Hematopoietic multipotent progenitor cell treated with erythropoietin and hydrocortisone succinate and interleukin-3 and kit ligand, for 6 days (in vitro differentiated cells): ENCODE data around the gene DDX11.
"Not testable (repeated sequence)": the region's sequence is repeated elsewhere in the genome, so short reads cannot be mapped to it uniquely, and the experiment has no call there.

Source experiments
- DNase-seq: peaks from one replicate; pipeline ENCODE4 v3.0.0-alpha.2; 2015

Gene DDX11

DNA sequence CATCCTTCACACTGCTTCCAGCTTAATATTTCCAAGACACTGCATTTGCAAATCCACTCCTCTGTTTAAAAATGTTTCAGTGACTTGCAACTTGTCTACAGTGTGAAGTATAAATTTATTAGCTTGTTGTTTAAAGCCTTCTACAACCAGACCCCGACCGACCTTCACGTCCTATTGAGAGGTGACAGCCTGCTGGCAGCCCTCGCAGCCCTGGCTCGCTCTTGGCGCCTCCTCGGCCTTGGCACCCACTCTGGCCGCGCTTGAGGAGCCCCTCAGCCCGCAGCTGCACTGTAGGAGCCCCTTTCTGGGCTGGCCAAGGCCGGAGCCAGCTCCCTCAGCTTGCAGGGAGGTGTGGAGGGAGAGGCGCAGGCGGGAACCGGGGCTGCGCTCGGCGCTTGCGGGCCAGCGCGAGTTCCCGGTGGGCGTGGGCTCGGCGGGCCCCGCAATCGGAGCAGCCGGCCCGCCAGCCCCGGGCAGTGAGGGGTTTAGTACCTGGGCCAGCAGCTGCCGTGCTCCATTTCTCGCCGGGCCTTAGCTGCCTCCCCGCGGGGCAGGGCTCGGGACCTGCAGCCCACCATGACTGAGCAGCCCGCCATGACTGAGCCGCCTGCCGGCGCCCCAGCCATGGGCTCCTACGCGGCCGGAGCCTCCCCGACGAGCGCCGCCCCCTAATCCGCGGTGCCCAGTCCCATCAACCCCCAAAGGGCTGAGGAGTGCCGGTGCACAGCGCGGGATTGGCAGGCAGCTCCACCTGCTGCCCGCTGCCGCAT, 2.5 kb upstream of the DDX11 start:
- not testable (repeated sequence) for DNase-seq

DNA sequence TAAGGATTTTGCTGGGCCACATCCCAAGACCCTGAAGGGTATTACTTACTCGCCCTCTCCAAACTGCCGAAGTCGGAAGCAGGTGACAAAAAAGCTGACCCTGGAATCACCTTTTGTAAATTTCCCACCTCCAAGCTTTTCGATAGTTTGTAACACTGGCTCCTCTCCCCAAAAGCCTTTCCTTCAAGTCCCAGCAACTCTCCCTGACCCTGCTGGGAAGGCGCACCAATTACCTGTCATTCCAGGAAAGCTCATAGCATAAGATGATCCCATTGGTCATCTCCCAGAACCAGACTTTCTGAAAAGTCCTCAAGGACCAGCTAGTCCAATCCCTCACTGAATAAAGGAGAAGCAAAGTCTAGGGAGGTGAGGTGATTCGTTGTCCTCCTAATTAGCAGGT, 698 bp upstream of the DDX11 start:
- not testable (repeated sequence) for DNase-seq

DNA sequence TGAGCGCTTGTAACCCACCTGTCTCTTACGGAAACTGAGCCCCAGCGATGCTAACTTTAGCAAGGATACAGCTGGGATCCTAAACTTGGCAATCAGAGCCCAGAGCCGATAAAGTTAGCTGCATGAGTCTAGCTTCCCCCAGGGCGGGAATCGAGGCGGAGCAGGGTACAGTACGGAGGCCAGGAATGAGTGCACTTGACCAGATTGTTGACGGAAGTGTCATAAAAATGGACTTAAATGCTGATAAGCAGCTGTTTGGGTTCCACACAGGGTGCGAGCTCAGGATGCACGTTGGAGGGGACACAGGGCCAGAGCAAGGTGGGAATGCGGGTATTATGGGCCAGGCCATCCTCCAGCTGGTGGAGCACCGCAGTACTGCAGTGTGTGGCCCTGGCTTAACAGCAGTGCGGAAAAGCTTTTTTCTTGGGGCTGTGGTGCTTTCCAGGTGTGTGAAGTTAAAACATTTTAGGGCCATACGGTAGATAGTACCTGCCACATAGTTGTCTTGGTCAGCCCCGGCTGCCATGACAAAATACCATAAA, 744 bp downstream of the DDX11 start:
- peak; percentile 70 for DNase-seq

DNA sequence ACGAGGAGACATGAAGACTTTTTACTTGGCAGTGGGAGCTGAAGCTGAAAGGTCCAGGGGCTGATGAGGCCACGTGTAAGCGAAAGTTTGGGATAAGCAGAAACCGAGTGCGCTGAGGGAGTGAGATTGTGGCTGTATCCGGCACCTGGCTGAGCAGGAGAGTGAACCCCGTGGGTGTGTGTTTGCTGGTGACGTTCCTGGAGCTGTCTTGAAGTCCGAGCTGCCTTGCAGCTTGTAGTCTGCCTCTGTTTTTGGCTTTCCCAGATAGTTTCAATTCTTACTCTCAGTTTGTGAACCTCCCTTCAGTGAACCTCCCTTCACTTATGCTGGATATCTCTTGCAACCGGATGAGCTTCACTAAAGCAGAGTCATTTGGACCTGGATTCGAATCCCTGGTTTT, 2.5 kb downstream of the DDX11 start:
- not testable (repeated sequence) for DNase-seq

DNA sequence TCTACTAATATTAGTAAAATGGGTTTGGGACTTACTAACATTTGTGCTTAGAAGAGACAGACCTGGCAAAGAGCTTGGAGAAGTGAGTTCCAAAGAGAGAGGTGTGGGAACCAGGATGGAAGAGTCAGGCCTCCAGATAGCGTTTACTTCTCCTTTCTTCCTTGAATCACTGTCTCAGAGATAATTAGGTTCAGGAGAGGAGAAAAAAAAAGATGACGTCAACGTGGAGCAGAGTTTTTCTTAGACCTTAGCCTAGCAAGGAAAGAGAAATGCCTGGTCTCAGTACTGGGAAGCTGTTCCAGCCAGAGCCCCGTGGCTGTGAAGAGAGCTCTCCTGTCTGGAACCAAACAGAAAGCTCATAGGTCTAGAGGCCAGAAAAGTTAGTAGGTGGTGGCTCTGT, 3.4 kb downstream of the DDX11 start:
- not testable (repeated sequence) for DNase-seq

DNA sequence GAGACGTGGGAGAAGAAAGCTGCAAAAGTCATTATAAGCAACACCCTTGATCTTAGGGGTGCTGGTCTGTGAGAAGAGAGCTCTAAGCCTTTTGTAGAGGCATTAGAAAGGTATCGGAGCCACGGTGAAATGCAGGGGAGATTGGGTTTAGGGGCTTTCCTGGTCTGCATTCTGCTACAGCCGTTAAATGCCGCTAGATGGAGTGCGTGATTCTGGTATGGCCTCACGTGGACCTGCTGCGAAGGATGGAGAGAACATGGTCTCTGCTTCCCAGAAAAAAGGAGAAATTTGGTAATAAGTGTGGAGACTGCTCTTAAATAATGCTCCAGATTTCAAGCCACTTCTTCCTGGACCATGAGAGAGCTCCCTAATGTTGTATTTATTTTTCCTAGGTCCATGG, 4.3 kb downstream of the DDX11 start:
- not testable (repeated sequence) for DNase-seq

DNA sequence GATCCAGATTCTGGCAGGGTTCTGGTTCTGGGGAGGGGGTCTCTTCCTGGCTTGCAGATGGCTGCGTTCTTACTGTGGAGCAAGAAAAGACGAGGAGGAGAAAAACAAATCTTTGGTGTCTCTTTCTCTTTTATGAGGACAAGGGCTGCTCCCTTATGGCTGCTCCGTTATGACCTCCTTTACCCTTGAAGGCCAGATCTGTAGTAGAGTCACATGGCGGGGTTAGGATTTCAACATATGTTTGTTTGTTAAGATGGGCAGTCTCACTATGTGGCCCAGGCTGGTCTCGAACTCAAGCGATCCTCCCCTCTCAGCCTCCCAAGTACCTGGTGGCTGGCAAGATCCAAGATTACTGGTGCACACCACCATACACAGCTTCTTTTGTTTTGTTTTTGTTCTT, 5.8 kb downstream of the DDX11 start:
- not testable (repeated sequence) for DNase-seq

DNA sequence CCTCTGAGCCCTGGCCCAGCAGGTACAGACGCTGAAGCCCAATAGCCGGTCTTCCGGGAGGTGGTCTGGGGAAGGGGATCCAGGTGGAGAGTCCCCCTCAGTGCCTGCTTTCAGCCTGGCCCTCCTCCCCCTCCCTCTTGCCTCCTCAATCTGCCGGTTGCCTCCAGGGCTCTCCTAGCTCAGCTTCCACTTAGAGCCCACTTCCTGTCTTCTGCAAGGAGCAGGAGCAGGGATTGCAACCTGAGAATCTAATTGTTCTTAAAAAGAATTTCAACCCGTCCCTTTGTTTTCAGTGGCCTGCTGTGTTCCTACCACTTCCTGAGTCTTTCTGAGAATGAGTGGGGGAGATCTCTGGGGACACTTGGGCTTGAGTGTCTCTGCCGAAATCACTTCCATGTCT, 6.6 kb downstream of the DDX11 start:
- not testable (repeated sequence) for DNase-seq

DNA sequence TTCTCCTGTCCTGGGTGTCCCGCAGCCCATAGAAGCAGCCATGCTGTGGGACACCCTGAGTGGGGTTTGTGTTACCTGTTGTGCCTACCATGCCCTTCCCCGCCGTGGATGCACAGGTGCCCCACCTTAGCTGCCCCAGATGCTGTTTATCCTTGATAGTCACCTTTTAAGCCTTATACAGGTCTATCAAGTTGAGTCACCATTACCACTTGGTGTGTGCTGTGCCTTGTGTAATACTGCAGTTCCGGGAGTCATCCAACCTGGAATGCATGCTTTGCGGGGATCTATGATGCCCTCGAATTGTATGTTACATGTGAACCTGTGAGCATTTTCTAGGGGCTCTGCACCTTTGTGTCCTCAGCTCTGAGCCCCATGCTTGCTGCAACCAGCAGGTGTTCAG, 7.6 kb downstream of the DDX11 start:
- DNase-seq, result not testable (repeated sequence)

DNA sequence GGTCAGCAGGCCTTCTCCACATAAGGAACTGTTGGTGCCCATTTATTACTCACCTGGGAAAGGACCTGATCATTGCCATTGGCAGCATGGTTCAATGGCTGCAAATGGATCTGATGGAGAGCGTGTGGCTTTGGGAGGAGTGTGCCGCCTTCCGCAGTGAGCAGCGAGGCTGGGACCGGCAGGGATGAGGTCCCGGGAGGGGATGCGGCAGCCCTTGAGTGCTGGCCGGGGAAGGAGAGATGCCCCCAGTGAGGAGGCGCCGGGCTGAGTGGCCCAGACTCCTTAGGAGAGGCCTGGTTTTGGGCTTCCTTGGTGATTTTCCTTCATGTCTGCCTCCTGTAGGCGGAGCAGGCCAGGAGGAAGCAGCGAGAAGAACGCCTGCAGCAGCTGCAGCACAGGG, 10.6 kb downstream of the DDX11 start:
- not testable (repeated sequence) for DNase-seq

DNA sequence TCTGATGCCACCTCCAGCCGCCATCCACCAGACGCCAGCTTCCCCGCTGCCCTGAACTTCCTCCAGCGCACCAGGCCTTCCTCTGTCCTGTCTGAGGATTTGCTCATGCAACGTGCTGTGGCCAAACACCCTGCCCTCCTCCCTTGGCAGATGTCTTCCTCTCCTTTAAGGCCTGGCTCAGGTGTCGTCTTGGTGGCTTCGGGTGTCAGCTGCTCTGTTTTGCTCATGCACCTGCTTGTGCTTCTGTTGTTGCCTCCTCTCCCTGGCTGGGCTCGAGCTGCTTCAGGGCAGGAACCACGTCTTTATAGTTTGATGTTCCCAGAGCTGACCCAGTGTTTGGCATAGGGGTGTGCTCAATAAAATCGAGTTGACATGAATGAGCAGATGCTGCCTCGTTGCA, 12.4 kb downstream of the DDX11 start:
- not testable (repeated sequence) for DNase-seq

DNA sequence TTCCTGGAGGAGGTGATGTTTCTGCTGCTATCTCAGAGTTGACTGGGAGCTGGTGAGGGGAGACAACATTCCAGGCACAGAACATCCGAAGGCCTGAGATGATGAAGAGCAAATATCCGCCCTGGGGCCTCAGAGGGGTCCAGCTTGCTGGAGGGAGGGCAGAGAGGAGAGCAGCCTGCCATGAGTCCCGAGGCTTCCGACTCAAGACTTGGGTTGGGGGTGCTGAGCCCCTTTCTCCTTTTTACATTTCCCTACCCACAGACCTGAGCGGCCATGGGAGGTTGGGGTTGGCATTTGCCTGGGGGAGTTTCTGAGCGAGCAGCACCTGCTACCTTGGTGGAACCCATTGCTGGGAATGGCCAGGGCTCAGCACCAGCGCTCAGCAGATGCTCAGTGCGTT, 13.8 kb downstream of the DDX11 start:
- DNase-seq, result not testable (repeated sequence)

DNA sequence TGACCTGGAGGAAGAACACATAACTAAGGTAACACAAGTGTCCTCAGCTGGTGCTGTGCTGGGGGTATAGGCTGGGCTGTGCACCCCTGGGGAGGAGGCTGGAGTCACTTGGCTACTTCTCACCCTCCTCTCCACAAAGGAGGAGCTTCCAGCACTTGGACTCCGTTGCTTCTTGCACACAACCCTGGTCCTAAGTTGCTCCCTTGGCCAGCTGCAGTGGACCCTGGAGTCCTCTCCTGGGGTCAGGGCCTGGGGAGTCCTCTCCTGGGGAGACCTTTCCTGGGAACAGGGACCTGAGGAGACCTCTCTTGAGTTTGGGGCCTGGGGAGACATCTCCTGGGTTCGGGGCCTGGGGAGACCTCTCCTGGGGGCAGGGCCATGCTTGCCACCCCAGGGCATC, 14.3 kb downstream of the DDX11 start:
- DNase-seq, result not testable (repeated sequence)

DNA sequence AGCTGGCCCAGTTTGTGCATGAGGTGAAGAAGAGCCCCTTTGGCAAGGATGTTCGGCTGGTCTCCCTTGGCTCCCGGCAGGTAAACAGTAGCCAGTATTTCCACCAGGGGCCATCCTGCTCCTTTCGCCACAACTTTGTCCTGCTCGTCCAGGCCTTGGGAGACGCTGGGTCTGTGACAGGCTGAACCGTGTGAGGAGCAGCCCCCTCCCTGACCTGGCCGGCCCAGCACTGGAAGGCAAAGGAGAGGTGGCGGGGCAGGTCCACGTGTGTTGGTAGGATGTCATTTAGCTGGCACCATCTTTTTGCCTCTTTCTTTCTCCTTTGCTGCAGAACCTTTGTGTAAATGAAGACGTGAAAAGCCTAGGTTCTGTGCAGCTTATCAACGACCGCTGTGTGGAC, 15.4 kb downstream of the DDX11 start:
- DNase-seq, result no peak

DNA sequence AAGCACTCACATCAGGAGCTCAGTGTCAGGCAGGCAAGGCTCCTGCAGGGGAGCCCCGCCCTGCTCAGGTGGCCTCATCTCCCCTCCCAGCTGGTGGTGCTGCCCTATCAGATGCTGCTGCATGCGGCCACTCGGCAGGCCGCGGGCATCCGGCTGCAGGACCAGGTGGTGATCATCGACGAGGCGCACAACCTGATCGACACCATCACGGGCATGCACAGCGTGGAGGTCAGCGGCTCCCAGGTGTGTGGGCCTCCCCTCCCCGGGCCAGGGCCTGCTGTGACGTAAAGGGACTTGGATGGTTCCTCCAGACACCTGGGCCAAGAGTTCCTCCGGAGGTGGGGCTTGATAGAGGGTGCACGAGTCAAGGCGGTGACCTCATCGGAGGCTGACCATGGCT, 18.0 kb downstream of the DDX11 start:
- DNase-seq, result not testable (repeated sequence)

DNA sequence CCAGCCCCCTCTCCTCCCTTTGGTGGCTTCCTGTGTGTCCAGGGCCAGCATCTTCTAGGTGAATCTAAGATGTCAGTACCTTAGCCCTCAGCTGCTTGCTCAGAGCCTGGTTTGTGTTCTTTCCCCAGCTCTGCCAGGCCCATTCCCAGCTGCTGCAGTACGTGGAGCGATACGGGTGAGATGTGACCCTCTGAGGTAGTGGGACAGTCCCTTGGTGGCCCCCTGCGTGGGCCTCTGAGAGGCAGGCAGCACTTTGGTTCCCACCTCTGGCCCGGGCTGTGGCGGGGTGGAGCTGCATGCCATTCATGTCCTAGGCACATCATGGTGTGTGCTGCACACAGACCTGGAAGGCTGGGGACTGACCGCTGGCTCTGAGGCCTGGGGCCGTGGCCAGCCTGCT, 19.1 kb downstream of the DDX11 start:
- DNase-seq, result not testable (repeated sequence)

DNA sequence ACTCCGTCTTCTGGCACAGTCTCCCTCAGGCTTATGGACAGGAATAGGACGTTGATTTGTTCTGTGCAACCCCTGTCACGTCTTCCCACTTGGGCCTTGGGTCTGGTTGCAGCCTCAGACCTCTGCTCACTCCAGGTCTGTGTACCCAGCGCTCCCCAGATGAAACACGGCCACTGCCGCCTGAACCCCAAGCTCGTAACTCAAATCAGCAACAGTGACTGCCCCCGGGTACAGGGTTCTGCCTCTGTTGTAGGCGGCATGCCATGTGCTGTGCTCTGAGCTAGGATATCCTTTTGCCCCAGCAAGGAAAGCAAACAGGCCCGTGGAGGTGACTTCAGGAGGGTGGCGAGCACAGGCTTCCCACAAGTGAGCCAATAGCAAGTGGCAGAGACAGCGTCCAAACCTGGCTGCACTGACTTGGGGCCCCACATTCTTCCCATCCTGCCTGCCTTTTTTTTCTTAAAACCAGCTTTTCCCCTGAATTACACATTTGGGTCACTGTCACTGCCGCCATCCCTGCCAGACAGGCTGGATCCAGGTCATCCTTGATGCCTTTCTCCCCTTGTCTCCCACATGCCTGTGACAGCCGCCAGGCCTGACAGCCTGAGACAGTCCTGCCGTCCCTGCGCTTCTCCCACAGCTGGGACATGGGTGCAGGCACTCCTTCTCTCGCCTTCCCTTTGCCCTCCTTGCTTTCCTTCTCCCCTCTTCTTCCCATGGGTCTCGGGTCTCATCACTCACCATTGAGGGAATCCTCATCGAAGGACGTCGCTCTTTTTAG, 21.6 kb downstream of the DDX11 start:
- DNase-seq, result not testable (repeated sequence)

DNA sequence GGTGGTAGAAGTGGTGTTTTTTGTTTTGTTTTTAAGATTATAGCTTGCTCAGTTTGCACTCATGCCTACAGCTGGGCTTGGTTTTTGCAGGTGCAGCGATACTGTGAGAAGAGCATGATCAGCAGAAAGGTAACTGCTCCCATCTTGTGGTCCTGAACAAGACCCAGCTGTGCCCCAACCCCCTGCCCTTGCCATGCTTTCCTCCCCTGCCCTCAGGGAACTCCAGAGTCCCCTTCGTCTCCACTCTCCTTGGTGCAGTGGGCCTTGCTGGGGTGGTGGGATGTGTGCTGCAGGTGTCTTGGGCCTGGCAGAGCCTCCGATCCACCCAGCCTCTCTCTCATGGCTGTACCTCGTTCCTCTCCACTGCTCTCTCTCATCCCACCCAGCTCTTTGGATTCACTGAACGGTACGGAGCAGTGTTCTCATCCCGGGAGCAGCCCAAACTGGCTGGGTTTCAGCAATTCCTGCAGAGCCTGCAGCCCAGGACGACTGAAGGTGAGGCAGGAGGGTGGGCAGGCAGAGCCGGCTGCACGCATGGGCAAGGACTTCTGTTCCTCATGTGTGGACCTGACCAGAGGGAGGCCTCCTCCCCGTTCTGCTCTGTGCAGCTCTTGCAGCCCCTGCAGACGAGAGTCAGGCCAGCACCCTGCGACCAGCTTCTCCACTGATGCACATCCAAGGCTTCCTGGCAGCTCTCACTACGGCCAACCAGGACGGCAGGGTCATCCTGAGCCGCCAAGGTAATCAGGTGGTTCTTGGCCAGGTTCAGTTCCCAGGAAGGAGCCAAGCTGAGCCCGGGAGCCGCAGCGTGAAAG, 22.8 kb downstream of the DDX11 start:
- DNase-seq, result not testable (repeated sequence)

DNA sequence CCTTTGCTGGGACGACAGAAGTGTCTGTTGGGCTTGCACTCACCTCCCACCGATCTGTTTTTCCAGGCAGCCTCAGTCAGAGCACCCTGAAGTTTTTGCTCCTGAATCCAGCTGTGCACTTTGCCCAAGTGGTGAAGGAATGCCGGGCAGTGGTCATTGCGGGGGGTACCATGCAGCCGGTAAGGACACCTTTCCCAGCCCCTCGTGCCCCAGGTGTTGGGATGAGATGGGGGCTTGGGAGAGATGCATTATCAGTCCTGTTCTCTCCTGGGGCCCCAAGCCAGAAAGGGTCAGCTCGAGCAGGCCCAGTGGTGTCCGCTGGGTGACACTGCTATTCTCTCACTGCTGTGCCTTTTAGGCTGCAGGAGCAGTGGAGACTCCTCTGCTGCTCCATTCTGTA, 24.2 kb downstream of the DDX11 start:
- not testable (repeated sequence) for DNase-seq

DNA sequence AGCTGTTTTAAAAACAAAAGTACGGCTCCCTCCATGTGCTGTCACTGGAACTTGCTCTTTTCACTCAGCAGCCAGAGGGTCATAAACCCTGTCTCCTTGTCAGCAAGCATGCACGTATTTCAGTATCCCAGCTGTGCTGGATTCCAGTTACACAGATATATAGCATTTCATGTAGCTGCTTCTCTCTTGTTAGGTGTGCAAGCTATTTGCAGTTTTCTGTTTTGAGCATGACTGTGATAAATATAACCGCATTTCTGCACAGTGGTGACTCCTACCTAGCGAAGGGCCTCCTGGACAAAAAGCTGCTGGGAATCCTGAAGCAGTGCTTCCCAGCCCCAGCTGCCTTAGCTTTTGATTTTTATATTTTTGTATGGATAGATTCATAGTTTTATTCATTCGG, 24.7 kb downstream of the DDX11 start:
- not testable (repeated sequence) for DNase-seq

DNA sequence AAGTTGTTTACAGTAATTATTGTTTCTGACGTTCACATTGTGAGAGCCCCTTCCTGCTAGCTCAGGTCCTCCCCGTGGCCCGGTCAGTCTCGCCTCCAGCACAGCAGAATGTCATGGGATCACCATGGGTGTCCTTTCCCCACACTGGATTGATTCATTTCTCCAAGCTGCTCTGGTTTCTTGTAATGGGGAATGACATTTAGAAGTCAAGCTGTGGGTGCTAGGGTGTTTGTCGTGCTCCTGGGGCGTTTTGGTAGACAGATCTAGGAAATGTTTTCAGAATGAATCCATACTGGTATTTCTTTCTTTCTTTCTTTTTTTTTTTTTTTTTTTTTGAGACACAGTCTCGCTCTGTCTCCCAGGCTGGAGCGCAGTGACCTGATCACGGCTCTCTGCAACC, 25.1 kb downstream of the DDX11 start:
- DNase-seq, result not testable (repeated sequence)

DNA sequence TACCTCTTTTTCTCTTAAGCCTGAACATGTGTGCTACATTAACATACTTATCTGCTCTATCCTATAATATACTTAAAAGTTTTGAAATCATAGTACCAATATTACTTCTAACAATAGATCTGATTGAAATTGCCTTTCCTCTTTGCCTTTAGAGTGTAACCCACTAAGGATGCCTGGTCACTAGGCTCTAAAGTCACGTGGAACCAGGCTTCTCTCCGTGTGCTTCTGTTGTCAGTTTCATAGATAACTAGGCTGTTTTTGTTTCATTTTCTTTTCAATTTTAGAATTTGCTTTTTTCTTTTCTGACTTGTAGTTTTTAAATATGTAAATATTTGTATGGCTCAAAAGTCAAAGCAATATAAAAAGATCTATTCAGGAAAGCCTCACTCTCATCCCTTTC, 25.8 kb downstream of the DDX11 start:
- DNase-seq, result not testable (repeated sequence)
